Left ventricle myocardium inferior (tissue), 1 donor: ENCODE results near the gene TOX2. TPM values are rescaled to one million over a fixed set of nuclear protein-coding genes. Genes with fewer than 3 reads are reported as not detected.

Source experiments
- DNase-seq: peaks from one replicate; pipeline ENCODE4 v3.0.0-alpha.2; 2020
- H3K27ac ChIP-seq: fragments of 200-600 bp; replicated peaks from 2 replicates; pipeline ENCODE4 v1.8.0; 2021
- H3K27me3 ChIP-seq: fragments of 200-600 bp; 2 replicates; pipeline ENCODE4 v1.8.0; 2021; ENCODE audit warnings: low read depth
- H3K36me3 ChIP-seq: fragments of 200-600 bp; 2 replicates; pipeline ENCODE4 v1.8.0; 2021
- H3K4me1 ChIP-seq: fragments of 200-600 bp; 2 replicates; pipeline ENCODE4 v1.8.0; 2021
- H3K4me3 ChIP-seq: fragments of 200-600 bp; 2 replicates; pipeline ENCODE4 v1.8.0; 2021; ENCODE audit warnings: mild to moderate bottlenecking, moderate library complexity
- H3K9me3 ChIP-seq: fragments of 200-600 bp; replicated peaks from 2 replicates; pipeline ENCODE4 v1.8.0; 2021
- CTCF ChIP-seq: fragments of 200-600 bp; IDR thresholded peaks from 2 replicates; pipeline ENCODE4 v1.8.0; 2021; ENCODE audit warnings: antibody characterized with exemption, mild to moderate bottlenecking, borderline replicate concordance
- intact Hi-C: fragments of 100-400 bp; cut with micrococcal nuclease; formaldehyde crosslinking; loops from one replicate; pipeline ENCODE4 v1.11.0; 2022
- total RNA-seq: library from RNA; stranded (reverse); fragmentation: NEBNext Ultra II Directional; extraction: Animal tissue kit (Norgen Biotek cat#: 25700); gene quantifications from one replicate; pipeline ENCODE4 v1.2.1, GENCODE V29; 2021
- donor health status: DM: no; HTN: yes; CAD: no; lungs with severe emphysema.

Gene TOX2
- total RNA-seq, 1 donor from 2014 or later: 0.30 TPM

GRCh38 chr20:44006126-44006525 is 91.5 kb downstream of the TOX2 start:
- H3K36me3 ChIP-seq: no peaks in the 10 kb centered on the region
- TF ChIP-seq CTCF: no peak
- H3K27me3 ChIP-seq: no peaks in the 10 kb centered on the region
- no peaks in the 10 kb centered on the region for H3K9me3 ChIP-seq
- H3K4me3 ChIP-seq: no peak overlapping the region
- H3K27ac ChIP-seq: no peak overlapping the region
- H3K4me1 ChIP-seq: peaks cover 9% of the 10 kb centered on the region
- no peak for DNase-seq
- intact Hi-C loops: no loop called here

GRCh38 chr20:44006578-44006977 is 91.9 kb downstream of the TOX2 start:
- no peak for TF ChIP-seq CTCF
- Histone ChIP-seq H3K4me3 (no peak overlapping the region), H3K9me3 (no peaks in the 10 kb centered on the region), H3K27ac (no peak overlapping the region), H3K36me3 (no peaks in the 10 kb centered on the region), H3K4me1 (peaks cover 9% of the 10 kb centered on the region), H3K27me3 (no peaks in the 10 kb centered on the region)
- intact Hi-C loops: no loop called here
- DNase-seq: no peak

- no peak for TF ChIP-seq CTCF
- Histone ChIP-seq H3K36me3 (no peaks in the 10 kb centered on the region), H3K27me3 (peaks cover 9% of the 10 kb centered on the region), H3K9me3 (no peaks in the 10 kb centered on the region), H3K27ac (no peak overlapping the region), H3K4me1 (peaks cover 9% of the 10 kb centered on the region), H3K4me3 (no peak overlapping the region)
- intact Hi-C loops: no loop called here
- no peak for DNase-seq
Observed at GRCh38 chr20:44008806-44009678, 94.4 kb downstream of the TOX2 start.

- no peaks in the 10 kb centered on the region for H3K36me3 ChIP-seq
- peaks cover 9% of the 10 kb centered on the region for H3K4me1 ChIP-seq
- DNase-seq: no peak
- H3K27ac ChIP-seq: no peak overlapping the region
- H3K27me3 ChIP-seq: peaks cover 11% of the 10 kb centered on the region
- no peak overlapping the region for H3K4me3 ChIP-seq
- no peaks in the 10 kb centered on the region for H3K9me3 ChIP-seq
- TF ChIP-seq CTCF: no peak
- intact Hi-C loops: no loop called here
Observed at GRCh38 chr20:44009679-44009992, 95.0 kb downstream of the TOX2 start.

GRCh38 chr20:44010162-44010704 is 95.6 kb downstream of the TOX2 start:
- no peak overlapping the region for H3K4me3 ChIP-seq
- no peak for DNase-seq
- H3K9me3 ChIP-seq: no peaks in the 10 kb centered on the region
- peaks cover 17% of the 10 kb centered on the region for H3K27me3 ChIP-seq
- H3K36me3 ChIP-seq: no peaks in the 10 kb centered on the region
- intact Hi-C loops: no loop called here
- no peak for TF ChIP-seq CTCF
- peaks cover 13% of the 10 kb centered on the region for H3K4me1 ChIP-seq
- no peak overlapping the region for H3K27ac ChIP-seq
